Measurements from ENCODE around the gene PRKG1.

GRCh38 chr10:51910596-51910995 is 836.3 kb downstream of the PRKG1 start:
- TF ChIP-seq CTCF (conservative IDR thresholded peaks at IDR 0.05 in 1 of 2, IDR thresholded peaks at IDR 0.05 in 1 of 2; ENCODE audit: extremely low read depth in 1 of 2, insufficient read depth in 1 of 2, low read depth in 1 of 2, low read length in 2 of 2) (no peak), EZH2 (IDR thresholded peaks at IDR 0.05; ENCODE audit: borderline replicate concordance, low read length) (no peak)
